GM13976 (cell line): ENCODE measurements around the gene REPIN1.

ENCODE experiments used
- DNase-seq: peaks from one replicate; pipeline ENCODE4 v3.0.0; 2012; ENCODE audit warnings: low spot score
- CTCF ChIP-seq: IDR thresholded peaks from 2 replicates; pipeline ENCODE4 v1.5.1; 2012; ENCODE audit warnings: borderline replicate concordance, mild to moderate bottlenecking; ENCODE audit not compliant: insufficient read depth; ENCODE audit errors: extremely low read depth, missing control alignments, control extremely low read depth
- in situ Hi-C: fragments of 300-500 bp; cut with MboI; formaldehyde crosslinking; loops from one replicate; pipeline ENCODE4 v1.12.0; 2022; ENCODE audit warnings: low sequenced_read_pairs, mixed read lengths, inconsistent platforms; ENCODE audit not compliant: unreplicated experiment

REPIN1 gene

GRCh38 chr7:150368096-150368883 lies at the start of gene REPIN1:
REPIN1 (plus strand) TSS chr7:150368822; CDS start chr7:150369712, 890 bp downstream.
- in situ Hi-C loops: no loop called here
- no peak for TF ChIP-seq CTCF
- peak; percentile 92 for DNase-seq

GRCh38 chr7:150321788-150322113 lies 46.9 kb upstream of the REPIN1 start:
- TF ChIP-seq CTCF: no peak
- in situ Hi-C loops: no loop called here
- DNase-seq: no peak

DNA sequence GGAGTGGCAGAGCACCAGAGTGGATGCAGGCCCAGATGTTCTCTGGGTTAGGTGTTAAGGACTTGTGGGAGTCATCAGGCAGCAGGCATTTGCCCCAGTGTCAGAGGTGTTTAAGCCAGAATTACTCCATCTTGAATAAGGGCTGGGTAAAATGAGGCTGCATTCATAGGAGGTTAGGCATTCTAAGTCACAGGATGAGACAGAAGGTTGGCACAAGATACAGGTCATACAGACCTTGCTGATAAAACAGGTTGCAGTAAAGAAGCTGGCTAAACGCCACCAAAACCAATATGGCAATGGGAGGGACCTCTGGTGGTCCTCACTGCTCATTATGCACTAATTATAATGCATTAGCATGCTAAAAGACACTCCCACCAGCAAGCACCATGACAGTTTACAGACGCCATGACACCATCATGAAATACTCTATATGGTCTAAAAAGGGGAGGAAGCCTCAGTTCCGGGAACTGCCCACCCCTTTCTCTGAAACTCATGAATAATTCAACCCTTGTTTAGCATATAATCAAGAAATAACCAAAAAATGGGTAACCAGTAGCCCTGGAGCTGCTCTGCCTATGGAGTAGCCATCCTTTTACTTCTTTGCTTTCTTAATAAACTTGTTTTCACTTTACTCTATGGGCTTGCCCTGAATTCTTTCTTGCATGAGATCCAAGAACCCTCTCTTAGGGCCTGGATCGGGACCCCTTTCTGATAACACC lies 46.3 kb upstream of the REPIN1 start:
- TF ChIP-seq CTCF: no peak
- no peak for DNase-seq
- in situ Hi-C loops: no loop called here

DNA sequence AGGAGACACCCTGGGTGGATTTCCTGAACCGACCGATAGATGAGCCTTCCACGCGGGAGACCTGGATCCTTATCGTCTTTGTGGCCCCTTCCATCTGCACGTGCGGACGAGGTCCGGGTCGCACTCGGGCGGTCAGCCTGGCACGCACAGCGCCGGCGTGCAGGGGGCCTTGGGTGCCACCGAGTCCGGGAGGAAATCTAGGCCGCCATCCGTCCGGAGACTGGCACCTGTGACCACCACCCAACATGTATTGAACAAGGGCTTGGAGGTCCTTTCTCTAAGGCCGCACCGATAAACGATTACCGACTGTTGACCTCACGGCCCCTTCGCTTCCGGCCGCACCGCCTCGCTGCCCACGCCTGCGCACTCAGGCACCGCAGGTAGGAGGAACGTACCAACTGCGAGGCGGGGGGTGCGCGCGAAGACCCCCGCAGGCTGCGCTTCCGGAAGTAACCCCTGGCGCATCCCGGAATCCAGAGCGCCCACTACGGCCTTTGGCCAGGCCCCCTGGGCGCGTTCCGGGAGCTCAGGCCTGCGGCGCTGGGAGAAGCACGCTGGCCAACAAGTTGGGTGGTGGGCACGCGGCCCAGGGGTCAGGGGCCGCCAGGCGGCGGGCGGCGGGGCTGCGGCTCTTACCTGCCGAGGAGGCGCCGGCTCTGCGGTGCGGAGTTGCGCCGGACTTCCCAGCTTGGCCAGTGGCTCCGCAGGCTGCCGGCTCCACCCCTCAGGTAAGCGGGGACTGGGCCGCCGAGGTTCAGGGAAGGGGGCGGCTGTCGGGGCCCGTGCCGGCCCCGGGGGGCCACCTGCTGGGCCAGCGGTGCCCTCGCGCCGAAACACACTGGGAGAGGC lies 45.6 kb upstream of the REPIN1 start, which contains the start of the genes ACTR3C and LRRC61:
Gene ACTR3C (minus strand): TSS at position 713 of the 849 bp plus-strand sequence. CDS start 28,249 bp downstream, outside the sequence.
Gene LRRC61 (plus strand): TSS at position 523 of the 849 bp plus-strand sequence. CDS start 13,507 bp downstream, outside the sequence.
- TF ChIP-seq CTCF: peak; percentile 28
- in situ Hi-C loops: no loop called here
- peak; percentile 86 for DNase-seq

- peak; percentile 40 for DNase-seq
- in situ Hi-C loops: no loop called here
- no peak for TF ChIP-seq CTCF
These were observed 44.8 kb upstream of the REPIN1 start for GRCh38 chr7:150323682-150324372.
